H1 (cell line): ENCODE results near the gene FAM163A. TPM values are rescaled to one million over a fixed set of nuclear protein-coding genes. Genes with fewer than 3 reads are reported as not detected.

Experiments
- RNF2 ChIP-seq: fragments of 200-900, 300-1000 bp; sonication (generic); IDR thresholded peaks from 2 replicates; pipeline ENCODE4 v1.7.1; 2016; ENCODE audit warnings: borderline replicate concordance, low read depth, mild to moderate bottlenecking, antibody characterized with exemption, low read length; ENCODE audit not compliant: poor library complexity, severe bottlenecking; ENCODE audit errors: missing control alignments
- USF2 ChIP-seq: IDR thresholded peaks from 2 replicates; pipeline ENCODE4 v1.6.1; 2011; ENCODE audit warnings: low read length, improper control_type of control experiment
- polyA plus RNA-seq, 7 experiments: library from polyadenylated mRNA; depleted of rRNA in 3 of 7; stranded (reverse) in 5 of 7; unstranded in 2 of 7; fragments of >200 nt in 5 of 7; fragments of 200-250 nt in 2 of 7; gene quantifications; 1 replicate in 5 of 7; 2 replicates in 1 of 7; 4 replicates in 1 of 7; pipeline versions ENCODE4 v1.2.1 to v1.2.3, GENCODE V29; 2011 to 2013; ENCODE audit warnings: missing spikeins in 2 of 7, mixed read lengths in 2 of 7
- total RNA-seq: library from RNA; stranded (reverse); fragmentation: NEBNext Ultra II Directional; extraction: Animal tissue kit (Norgen Biotek cat#: 25700); gene quantifications from 2 replicates; pipeline ENCODE4 v1.2.1, GENCODE V29; 2021

Gene FAM163A
- total and polyA plus RNA-seq, 2 of the 8 experiments (the other 6 are each of a cell fraction or from before 2014, with no cell fraction given): 0.13 to 0.18 TPM

- TF ChIP-seq RNF2 (no peak), USF2 (no peak)
Observed at GRCh38 chr1:179848233-179848632, 105.1 kb downstream of the FAM163A start (continued).
